ENCODE measurements around the gene HPS3.

Gene HPS3

DNA sequence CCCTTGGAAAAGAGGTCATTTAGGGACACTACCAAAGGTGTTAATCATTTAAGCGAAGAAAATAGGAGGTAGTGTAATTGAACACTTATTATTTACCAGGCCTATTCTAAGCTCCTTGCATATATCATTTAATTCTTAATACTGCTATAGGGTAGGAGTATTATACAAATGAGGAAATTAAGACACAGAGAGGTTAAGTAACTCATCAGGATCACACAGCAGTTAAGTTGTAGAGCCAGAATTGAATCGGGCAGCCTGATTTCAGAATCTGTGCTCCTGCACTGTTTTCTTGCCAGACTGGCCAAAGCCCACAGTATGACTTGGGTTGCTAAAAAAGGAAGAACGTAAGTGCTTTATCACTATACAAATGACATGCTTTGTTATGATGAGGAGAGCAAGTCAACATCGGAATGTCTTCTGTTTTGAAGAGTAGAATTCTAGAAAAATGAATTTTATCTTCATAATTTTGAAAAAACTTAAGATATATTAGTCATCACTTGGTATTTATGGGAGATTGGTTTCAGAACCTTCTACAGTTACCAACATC, 31.4 kb downstream of the HPS3 start:
- H3K4me3 ChIP-seq (ENCODE audit: control insufficient read depth in 1 of 7, extremely low read depth in 1 of 7, insufficient read depth in 4 of 7, low read depth in 2 of 7, low read length in 6 of 7): no peak overlapping the region
- H3K36me3 ChIP-seq (ENCODE audit: control insufficient read depth in 4 of 4, insufficient read depth in 4 of 4, low read length in 3 of 4): peaks cover 8 to 65% (median 44%) of the 10 kb centered on the region in 4 experiments
- H3K27me3 ChIP-seq (replicated peaks in 2 of 5; ENCODE audit: control insufficient read depth in 4 of 5, insufficient read depth in 5 of 5, low read length in 4 of 5): no peaks in the 10 kb centered on the region
- 100% methylated on average over 1 of the region's 4 CpGs for WGBS (ENCODE audit: insufficient coverage)
- no peak for DNase-seq
- CTCF ChIA-PET: interaction anchor here (1.5 kb wide), 1 partner anchor 19 kb away, joined by 3 read pairs; no protein-coding TSS in a partner anchor
- H3K27ac ChIP-seq (ENCODE audit: insufficient read depth in 1 of 2, low read depth in 1 of 2, low read length in 2 of 2, poor library complexity in 1 of 2, severe bottlenecking in 2 of 2): no peak overlapping the region
- POLR2A ChIA-PET: no interaction called here
- peaks cover 2 to 30% (median 4%) of the 10 kb centered on the region in 4 experiments for H3K4me1 ChIP-seq (ENCODE audit: control extremely low read depth in 1 of 4, control insufficient read depth in 4 of 4, insufficient read depth in 4 of 4, low read length in 3 of 4)
- H3K9me3 ChIP-seq (ENCODE audit: control extremely low read depth in 1 of 5, control insufficient read depth in 4 of 5, insufficient read depth in 2 of 5, low read depth in 1 of 5, low read length in 4 of 5): no peaks in the 10 kb centered on the region

DNA sequence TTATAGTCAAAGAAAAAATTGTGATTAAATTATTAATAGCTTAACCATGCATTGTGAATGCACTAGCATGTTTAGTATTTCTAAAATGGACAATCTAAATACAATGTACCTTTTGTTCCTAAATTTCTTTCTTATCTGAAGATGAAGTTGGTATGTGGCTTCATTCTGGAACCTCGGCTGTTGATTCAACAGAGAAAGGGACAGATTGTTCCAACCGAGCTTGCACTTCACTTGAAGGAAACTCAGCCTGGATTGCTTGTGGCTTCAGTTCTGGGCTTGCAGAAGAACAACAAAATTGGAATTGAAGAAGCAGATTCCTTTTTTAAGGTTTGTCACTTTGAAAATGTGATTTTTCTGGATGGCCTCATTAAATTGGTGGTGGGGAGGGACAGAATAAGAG, 32.6 kb downstream of the HPS3 start:
- Histone ChIP-seq H3K4me1 (ENCODE audit: control extremely low read depth in 1 of 4, control insufficient read depth in 4 of 4, insufficient read depth in 4 of 4, low read length in 3 of 4) (peaks cover 2 to 30% (median 4%) of the 10 kb centered on the region in 4 experiments), H3K27me3 (replicated peaks in 2 of 5; ENCODE audit: control insufficient read depth in 4 of 5, insufficient read depth in 5 of 5, low read length in 4 of 5) (no peaks in the 10 kb centered on the region), H3K27ac (ENCODE audit: insufficient read depth in 1 of 2, low read depth in 1 of 2, low read length in 2 of 2, poor library complexity in 1 of 2, severe bottlenecking in 2 of 2) (no peak overlapping the region), H3K36me3 (ENCODE audit: control insufficient read depth in 4 of 4, insufficient read depth in 4 of 4, low read length in 3 of 4) (peaks cover 9 to 63% (median 47%) of the 10 kb centered on the region in 4 experiments), H3K4me3 (ENCODE audit: control insufficient read depth in 1 of 7, extremely low read depth in 1 of 7, insufficient read depth in 4 of 7, low read depth in 2 of 7, low read length in 6 of 7) (no peak overlapping the region), H3K9me3 (ENCODE audit: control extremely low read depth in 1 of 5, control insufficient read depth in 4 of 5, insufficient read depth in 2 of 5, low read depth in 1 of 5, low read length in 4 of 5) (no peaks in the 10 kb centered on the region)
- 100% methylated on average over 2 of the region's 2 CpGs for WGBS (ENCODE audit: insufficient coverage)
- no peak for DNase-seq
- ChIA-PET POLR2A (no interaction called here), CTCF (interaction anchor here (0.7 kb wide), 1 partner anchor 9 kb away, joined by 3 read pairs; no protein-coding TSS in a partner anchor)

DNA sequence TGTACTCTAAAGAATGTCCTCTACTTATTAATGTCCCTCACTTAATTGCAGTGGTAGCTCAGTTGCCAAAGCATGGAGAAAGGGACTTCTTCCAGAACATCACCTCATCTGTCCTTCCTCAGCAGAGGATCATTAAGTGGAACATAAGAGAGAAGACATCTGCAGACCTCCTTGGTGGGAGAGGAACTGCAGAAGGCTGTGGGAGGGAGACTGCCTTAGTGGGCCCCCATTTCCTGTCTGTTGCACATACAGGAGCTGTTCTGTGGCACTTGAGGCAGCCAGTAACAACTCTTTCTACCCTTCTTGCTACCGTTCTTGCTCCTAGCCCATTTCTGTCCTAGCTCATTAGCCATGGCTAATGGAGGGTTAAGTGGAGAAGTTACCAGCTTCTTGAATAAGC, 33.6 kb downstream of the HPS3 start:
- ChIA-PET POLR2A (no interaction called here), CTCF (interaction anchor here (1.4 to 1.5 kb wide), 3 partner anchors 14 to 109 kb away, joined by 3 to 5 read pairs (median 4); no protein-coding TSS in a partner anchor)
- no CpG with 5 or more reads among the region's 1 CpG for WGBS (ENCODE audit: insufficient coverage)
- Histone ChIP-seq H3K9me3 (ENCODE audit: control extremely low read depth in 1 of 5, control insufficient read depth in 4 of 5, insufficient read depth in 2 of 5, low read depth in 1 of 5, low read length in 4 of 5) (no peaks in the 10 kb centered on the region), H3K27ac (ENCODE audit: insufficient read depth in 1 of 2, low read depth in 1 of 2, low read length in 2 of 2, poor library complexity in 1 of 2, severe bottlenecking in 2 of 2) (peak overlapping the region in 1 of 2 experiments; percentile 15), H3K4me1 (ENCODE audit: control extremely low read depth in 1 of 4, control insufficient read depth in 4 of 4, insufficient read depth in 4 of 4, low read length in 3 of 4) (peaks cover 2 to 30% (median 4%) of the 10 kb centered on the region in 4 experiments), H3K27me3 (replicated peaks in 2 of 5; ENCODE audit: control insufficient read depth in 4 of 5, insufficient read depth in 5 of 5, low read length in 4 of 5) (no peaks in the 10 kb centered on the region), H3K36me3 (ENCODE audit: control insufficient read depth in 4 of 4, insufficient read depth in 4 of 4, low read length in 3 of 4) (peaks cover 6 to 58% (median 44%) of the 10 kb centered on the region in 4 experiments), H3K4me3 (ENCODE audit: control insufficient read depth in 1 of 7, extremely low read depth in 1 of 7, insufficient read depth in 4 of 7, low read depth in 2 of 7, low read length in 6 of 7) (peak overlapping the region in 1 of 7 experiments; percentile 2)
- DNase-seq: peak in 2 of 3 donors; percentile 15 to 17

DNA sequence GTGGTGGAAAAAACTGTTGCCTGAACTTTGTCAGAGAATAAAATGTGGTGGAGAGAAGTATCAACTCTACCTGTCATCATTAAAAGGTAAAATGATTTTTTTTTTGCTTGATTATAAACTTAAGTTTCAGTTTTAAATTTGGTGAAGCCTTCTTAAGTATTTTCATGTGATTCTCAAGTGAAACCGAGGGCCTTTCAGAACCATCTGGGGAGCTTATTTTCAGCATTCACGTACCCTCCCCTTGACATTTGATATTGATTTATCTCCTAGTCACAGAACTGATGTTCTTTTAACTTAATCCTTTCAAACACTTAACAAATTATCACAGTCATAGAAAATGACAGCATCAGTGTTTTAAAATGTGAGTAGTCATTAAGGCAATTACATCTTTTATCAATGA, 38.5 kb downstream of the HPS3 start:
- 100% methylated on average over 1 of the region's 2 CpGs for WGBS (ENCODE audit: insufficient coverage)
- H3K4me3 ChIP-seq (ENCODE audit: control insufficient read depth in 1 of 7, extremely low read depth in 1 of 7, insufficient read depth in 4 of 7, low read depth in 2 of 7, low read length in 6 of 7): no peak overlapping the region
- CTCF ChIA-PET: no interaction called here
- no peak for DNase-seq
- H3K27ac ChIP-seq (ENCODE audit: insufficient read depth in 1 of 2, low read depth in 1 of 2, low read length in 2 of 2, poor library complexity in 1 of 2, severe bottlenecking in 2 of 2): no peak overlapping the region
- POLR2A ChIA-PET: no interaction called here
- peaks cover 2 to 19% (median 4%) of the 10 kb centered on the region in 4 experiments for H3K4me1 ChIP-seq (ENCODE audit: control extremely low read depth in 1 of 4, control insufficient read depth in 4 of 4, insufficient read depth in 4 of 4, low read length in 3 of 4)
- H3K27me3 ChIP-seq (replicated peaks in 2 of 5; ENCODE audit: control insufficient read depth in 4 of 5, insufficient read depth in 5 of 5, low read length in 4 of 5): no peaks in the 10 kb centered on the region
- no peaks in the 10 kb centered on the region for H3K9me3 ChIP-seq (ENCODE audit: control extremely low read depth in 1 of 5, control insufficient read depth in 4 of 5, insufficient read depth in 2 of 5, low read depth in 1 of 5, low read length in 4 of 5)
- H3K36me3 ChIP-seq (ENCODE audit: control insufficient read depth in 4 of 4, insufficient read depth in 4 of 4, low read length in 3 of 4): peaks cover 18 to 59% (median 39%) of the 10 kb centered on the region in 4 experiments

DNA sequence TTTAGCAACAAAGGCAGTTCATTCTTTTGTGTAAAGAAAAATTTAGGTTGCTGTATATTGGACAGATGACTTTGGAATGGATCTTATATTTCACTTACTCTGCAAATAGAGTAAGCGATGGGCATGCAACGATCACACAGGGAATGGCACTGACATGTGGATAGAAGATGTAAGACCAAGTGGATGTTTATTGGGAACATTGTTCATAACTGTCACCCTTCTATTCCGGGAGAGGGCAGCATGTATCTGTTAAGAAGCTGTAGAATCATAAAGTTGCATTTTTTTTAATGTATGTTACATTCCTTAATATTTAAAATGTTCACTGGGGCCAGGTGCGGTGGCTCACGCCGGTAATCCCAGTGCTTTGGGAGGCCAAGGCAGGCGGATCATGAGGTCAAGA, 41.2 kb downstream of the HPS3 start:
- no peaks in the 10 kb centered on the region for H3K4me1 ChIP-seq (ENCODE audit: control extremely low read depth in 1 of 4, control insufficient read depth in 4 of 4, insufficient read depth in 4 of 4, low read length in 3 of 4)
- H3K27me3 ChIP-seq (replicated peaks in 2 of 5; ENCODE audit: control insufficient read depth in 4 of 5, insufficient read depth in 5 of 5, low read length in 4 of 5): no peaks in the 10 kb centered on the region
- peaks cover 12 to 54% (median 30%) of the 10 kb centered on the region in 4 experiments for H3K36me3 ChIP-seq (ENCODE audit: control insufficient read depth in 4 of 4, insufficient read depth in 4 of 4, low read length in 3 of 4)
- POLR2A ChIA-PET: no interaction called here
- H3K4me3 ChIP-seq (ENCODE audit: control insufficient read depth in 1 of 7, extremely low read depth in 1 of 7, insufficient read depth in 4 of 7, low read depth in 2 of 7, low read length in 6 of 7): no peak overlapping the region
- H3K27ac ChIP-seq (ENCODE audit: insufficient read depth in 1 of 2, low read depth in 1 of 2, low read length in 2 of 2, poor library complexity in 1 of 2, severe bottlenecking in 2 of 2): no peak overlapping the region
- WGBS (ENCODE audit: insufficient coverage): 94% methylated on average over 2 of the region's 7 CpGs
- no peaks in the 10 kb centered on the region for H3K9me3 ChIP-seq (ENCODE audit: control extremely low read depth in 1 of 5, control insufficient read depth in 4 of 5, insufficient read depth in 2 of 5, low read depth in 1 of 5, low read length in 4 of 5)
- DNase-seq: no peak
- CTCF ChIA-PET: interaction anchor here (1.1 to 2.2 kb wide), 3 partner anchors 9 to 102 kb away, joined by 3 to 6 read pairs (median 4); no protein-coding TSS in a partner anchor

DNA sequence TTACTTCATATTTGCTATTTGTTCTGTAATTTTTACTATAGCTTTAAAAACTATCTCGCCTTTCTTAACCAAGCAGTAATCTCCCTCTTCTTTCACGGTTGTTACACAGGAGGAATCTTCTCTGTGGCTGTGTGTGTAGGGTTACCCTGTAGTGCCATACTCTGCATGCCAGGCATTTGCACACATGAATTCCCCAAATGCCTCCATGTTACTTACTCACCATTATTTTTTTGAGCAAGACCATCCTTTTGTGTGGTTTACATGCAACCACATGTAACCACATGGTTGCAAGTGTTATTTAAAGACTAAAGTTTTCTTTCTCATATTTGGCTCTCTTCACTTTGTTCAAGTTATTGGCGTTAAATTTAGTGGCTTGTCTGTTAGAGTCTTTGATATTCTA, 45.5 kb downstream of the HPS3 start:
- CTCF ChIA-PET: no interaction called here
- POLR2A ChIA-PET: no interaction called here
- Histone ChIP-seq H3K36me3 (ENCODE audit: control insufficient read depth in 4 of 4, insufficient read depth in 4 of 4, low read length in 3 of 4) (peaks cover 9 to 32% (median 19%) of the 10 kb centered on the region in 4 experiments), H3K27ac (ENCODE audit: insufficient read depth in 1 of 2, low read depth in 1 of 2, low read length in 2 of 2, poor library complexity in 1 of 2, severe bottlenecking in 2 of 2) (no peak overlapping the region), H3K4me1 (ENCODE audit: control extremely low read depth in 1 of 4, control insufficient read depth in 4 of 4, insufficient read depth in 4 of 4, low read length in 3 of 4) (no peaks in the 10 kb centered on the region), H3K4me3 (ENCODE audit: control insufficient read depth in 1 of 7, extremely low read depth in 1 of 7, insufficient read depth in 4 of 7, low read depth in 2 of 7, low read length in 6 of 7) (no peak overlapping the region), H3K9me3 (ENCODE audit: control extremely low read depth in 1 of 5, control insufficient read depth in 4 of 5, insufficient read depth in 2 of 5, low read depth in 1 of 5, low read length in 4 of 5) (peaks cover 0 to 10% (median 0%) of the 10 kb centered on the region in 5 experiments), H3K27me3 (replicated peaks in 2 of 5; ENCODE audit: control insufficient read depth in 4 of 5, insufficient read depth in 5 of 5, low read length in 4 of 5) (no peaks in the 10 kb centered on the region)
- DNase-seq: peak in 2 of 3 donors; percentile 18 to 19
- no CpG with 5 or more reads among the region's 3 CpGs for WGBS (ENCODE audit: insufficient coverage)

DNA sequence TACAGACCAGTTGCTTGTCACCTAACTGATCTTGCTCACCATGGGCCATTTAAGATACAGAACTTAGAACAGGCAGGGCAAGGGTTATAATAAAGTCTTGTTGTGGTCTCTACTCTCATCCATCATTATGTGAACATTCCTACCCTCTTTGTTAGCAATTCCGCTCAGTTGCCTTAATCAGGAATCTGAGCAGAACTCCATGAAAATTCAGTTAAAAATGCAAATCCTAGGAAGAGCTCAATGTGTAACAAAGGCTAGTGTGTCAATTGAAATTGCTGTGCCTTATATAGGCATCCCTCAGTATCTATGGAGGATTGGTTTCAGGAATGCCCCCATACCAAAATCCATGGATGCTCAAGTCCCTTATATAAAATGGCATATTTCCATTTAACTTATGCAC, 47.7 kb downstream of the HPS3 start:
- ChIA-PET CTCF (interaction anchor here (1.0 to 2.1 kb wide), 3 partner anchors 14 to 56 kb away, joined by 3 to 5 read pairs (median 3); no protein-coding TSS in a partner anchor), POLR2A (no interaction called here)
- Histone ChIP-seq H3K4me1 (ENCODE audit: control extremely low read depth in 1 of 4, control insufficient read depth in 4 of 4, insufficient read depth in 4 of 4, low read length in 3 of 4) (no peaks in the 10 kb centered on the region), H3K27ac (ENCODE audit: insufficient read depth in 1 of 2, low read depth in 1 of 2, low read length in 2 of 2, poor library complexity in 1 of 2, severe bottlenecking in 2 of 2) (no peak overlapping the region), H3K36me3 (ENCODE audit: control insufficient read depth in 4 of 4, insufficient read depth in 4 of 4, low read length in 3 of 4) (peaks cover 3 to 26% (median 11%) of the 10 kb centered on the region in 4 experiments), H3K4me3 (ENCODE audit: control insufficient read depth in 1 of 7, extremely low read depth in 1 of 7, insufficient read depth in 4 of 7, low read depth in 2 of 7, low read length in 6 of 7) (no peak overlapping the region), H3K27me3 (replicated peaks in 2 of 5; ENCODE audit: control insufficient read depth in 4 of 5, insufficient read depth in 5 of 5, low read length in 4 of 5) (no peaks in the 10 kb centered on the region), H3K9me3 (ENCODE audit: control extremely low read depth in 1 of 5, control insufficient read depth in 4 of 5, insufficient read depth in 2 of 5, low read depth in 1 of 5, low read length in 4 of 5) (peaks cover 0 to 10% (median 0%) of the 10 kb centered on the region in 5 experiments)
- no peak for DNase-seq
- 100% methylated on average over 1 of the region's 1 CpG for WGBS (ENCODE audit: insufficient coverage)
